Epidermal melanocyte (primary cell): ENCODE results near the gene PDCD1.
"Not testable (repeated sequence)": the region's sequence is repeated elsewhere in the genome, so short reads cannot be mapped to it uniquely, and the experiment has no call there.

Source experiments
- DNase-seq: peaks from one replicate; pipeline ENCODE4 v3.0.0; 2011; ENCODE audit warnings: low spot score; ENCODE audit not compliant: insufficient read length

PDCD1 gene

DNA sequence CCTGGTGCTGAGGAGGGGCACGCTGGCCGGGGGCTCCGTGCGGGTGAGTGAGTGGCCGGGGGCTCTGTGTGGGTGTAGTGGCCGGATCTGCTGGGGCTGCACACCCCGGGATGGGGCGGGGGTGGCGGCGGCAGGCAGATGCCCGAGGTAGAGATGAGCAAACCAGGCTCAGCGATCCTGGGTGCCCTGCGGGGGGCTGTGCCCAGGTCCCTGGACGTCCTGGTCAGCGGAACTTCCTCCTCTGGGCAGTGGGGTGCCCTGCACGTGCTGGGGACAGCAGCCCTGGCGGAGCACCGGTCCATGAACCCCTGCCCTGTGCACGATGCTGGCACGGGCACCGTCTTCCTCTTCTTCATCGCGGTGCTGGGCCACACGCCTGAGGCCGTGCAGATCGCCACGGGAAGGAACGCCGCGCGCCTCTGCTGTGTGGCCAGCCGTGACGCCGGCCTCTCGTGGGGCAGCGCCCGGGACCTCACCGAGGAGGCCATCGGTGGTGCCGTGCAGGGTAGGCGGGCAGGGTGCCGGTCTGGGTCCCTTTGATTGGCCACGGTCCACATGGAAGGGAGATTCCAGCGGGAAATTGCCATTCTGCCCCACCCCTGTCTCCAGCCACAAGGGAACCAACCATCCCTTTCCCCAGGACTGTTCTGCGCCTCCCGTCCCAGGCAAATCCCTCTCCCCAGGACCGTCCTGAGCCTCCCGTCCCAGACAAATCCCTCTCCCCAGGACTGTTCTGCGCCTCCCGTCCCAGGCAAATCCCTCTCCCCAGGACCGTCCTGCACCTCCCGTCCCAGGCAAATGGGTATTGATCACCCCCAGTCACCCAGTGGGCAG is 43.8 kb downstream of the PDCD1 start:
- peak; percentile 13 for DNase-seq

DNA sequence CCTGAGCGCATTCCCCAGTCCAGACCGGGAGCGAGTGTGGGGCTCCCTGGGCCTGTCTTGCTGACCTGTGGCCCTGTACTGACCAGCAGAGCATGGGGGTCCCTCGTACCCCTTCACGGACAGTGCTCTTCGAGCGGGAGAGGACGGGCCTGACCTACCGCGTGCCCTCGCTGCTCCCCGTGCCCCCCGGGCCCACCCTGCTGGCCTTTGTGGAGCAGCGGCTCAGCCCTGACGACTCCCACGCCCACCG is 44.4 kb downstream of the PDCD1 start:
- peak; percentile 9 for DNase-seq

DNA sequence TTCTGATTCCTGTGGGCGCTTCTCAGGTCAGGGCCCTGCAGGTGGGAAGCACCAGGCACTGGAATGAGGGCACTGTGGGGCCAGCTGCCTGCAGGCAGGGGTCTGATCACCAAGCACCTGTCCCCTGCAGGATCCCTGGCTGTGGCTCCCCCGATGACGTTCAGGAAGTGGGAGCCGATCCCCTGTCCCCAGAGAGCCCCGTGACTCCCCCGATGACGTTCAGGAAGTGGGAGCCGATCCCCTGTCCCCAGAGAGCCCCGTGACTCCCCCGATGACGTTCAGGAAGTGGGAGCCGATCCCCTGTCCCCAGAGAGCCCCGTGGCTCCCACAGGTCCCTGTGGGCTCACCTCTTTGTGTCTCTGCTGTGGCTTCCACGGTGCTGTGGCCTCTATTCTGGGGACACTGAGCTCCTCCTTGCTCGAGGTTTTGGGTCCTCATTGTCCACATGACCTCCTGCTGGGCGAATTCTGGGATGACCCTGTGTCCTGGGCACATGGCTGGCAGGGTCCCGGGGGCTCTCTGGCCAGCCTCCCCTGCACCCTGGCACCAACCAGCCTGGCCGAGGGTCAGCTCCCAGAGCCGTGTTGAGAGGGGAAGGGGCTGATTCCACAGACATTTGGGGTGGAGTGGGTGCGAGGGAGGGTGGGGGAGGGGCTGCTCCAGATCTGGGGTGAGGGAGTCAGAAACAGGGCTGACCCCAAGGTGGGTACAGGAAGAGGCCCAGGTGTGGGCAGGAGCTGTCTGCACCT is 44.9 kb downstream of the PDCD1 start:
- no peak for DNase-seq

GRCh38 chr2:241812730-241813643 is 45.7 kb downstream of the PDCD1 start:
- DNase-seq = peak; percentile 15

DNA sequence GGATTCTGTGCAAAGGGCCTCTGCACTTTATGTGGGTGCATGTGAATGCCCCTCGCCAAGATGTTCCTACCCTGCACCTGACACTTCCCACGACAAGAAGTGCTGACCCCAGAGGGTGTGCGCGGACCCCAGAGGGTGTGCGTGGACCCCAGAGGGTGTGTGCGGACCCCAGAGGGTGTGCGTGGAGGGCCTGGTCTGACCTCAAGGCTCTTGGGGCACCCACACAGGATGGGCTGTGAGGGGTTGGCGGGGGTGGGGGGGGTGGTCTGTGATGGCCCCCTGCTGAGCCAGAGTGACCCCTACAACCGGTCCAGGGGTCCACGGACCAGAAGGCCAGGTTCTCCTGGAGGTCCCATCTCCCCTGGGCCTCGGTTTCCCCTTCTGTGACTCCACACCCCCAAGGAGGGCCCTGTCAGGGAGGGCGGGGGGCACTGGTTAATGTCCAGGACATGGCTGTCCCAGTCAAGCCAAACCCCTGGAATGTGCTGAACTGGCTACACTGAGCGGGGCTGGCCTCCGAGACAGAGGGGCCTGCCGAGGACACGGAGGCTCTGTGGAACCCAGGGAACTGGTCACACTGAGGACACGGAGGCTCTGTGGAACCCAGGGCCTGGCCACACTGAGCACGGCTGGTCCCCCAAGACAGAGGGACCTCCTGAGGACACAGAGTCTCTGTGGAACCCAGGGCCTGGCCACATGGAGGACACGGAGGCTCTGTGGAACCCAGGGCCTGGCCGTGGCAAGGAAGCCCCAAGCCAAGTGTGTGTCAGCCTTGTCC is 46.6 kb downstream of the PDCD1 start:
- no peak for DNase-seq

DNA sequence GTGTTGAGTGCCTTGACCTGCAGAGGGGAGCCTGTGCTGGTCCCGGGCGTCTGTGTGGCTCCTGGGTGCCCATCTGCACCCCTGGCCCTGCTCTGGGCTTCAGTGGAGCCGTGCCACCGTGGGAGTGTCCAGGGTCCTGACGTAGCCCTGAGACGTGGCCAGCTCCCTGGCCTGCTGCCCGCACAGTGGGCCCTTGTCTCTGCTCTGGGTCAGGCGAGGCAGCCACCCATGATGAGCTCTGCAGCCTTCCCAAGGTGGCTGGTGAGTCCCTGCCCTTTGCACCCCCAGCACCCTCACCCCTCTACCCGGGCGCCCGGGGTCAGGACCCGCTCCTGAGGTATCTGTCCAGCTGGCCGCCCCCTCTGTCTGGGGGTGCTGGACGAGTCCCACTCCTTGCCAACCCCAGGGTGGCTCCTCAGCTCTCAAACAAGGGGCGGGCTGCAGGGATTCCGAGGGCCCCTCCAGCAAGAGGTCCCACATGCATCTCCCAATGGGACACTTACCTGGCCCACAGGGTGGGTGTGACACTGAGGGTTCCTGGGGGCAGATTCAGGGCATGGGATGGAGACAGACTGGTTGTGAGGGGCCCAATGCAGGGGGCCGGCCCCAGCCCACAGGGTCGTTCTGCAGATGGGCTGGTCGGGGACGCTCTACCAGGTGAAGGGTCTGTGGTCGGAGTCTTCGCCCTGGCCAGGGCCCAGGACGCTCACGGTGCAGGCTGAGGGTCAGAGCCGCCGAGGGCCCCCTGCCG is 47.3 kb downstream of the PDCD1 start:
- DNase-seq = no peak

- DNase-seq = no peak
Observed at GRCh38 chr2:241810307-241811200, 48.1 kb downstream of the PDCD1 start.

- DNase-seq = no peak
Observed at GRCh38 chr2:241809383-241810306, 49.0 kb downstream of the PDCD1 start.

- no peak for DNase-seq
Observed at GRCh38 chr2:241808721-241809382, 49.8 kb downstream of the PDCD1 start, which contains the start of gene NEU4. Gene NEU4 (plus strand): TSS chr2:241809193. CDS start chr2:241814485, 5,292 bp downstream.

DNA sequence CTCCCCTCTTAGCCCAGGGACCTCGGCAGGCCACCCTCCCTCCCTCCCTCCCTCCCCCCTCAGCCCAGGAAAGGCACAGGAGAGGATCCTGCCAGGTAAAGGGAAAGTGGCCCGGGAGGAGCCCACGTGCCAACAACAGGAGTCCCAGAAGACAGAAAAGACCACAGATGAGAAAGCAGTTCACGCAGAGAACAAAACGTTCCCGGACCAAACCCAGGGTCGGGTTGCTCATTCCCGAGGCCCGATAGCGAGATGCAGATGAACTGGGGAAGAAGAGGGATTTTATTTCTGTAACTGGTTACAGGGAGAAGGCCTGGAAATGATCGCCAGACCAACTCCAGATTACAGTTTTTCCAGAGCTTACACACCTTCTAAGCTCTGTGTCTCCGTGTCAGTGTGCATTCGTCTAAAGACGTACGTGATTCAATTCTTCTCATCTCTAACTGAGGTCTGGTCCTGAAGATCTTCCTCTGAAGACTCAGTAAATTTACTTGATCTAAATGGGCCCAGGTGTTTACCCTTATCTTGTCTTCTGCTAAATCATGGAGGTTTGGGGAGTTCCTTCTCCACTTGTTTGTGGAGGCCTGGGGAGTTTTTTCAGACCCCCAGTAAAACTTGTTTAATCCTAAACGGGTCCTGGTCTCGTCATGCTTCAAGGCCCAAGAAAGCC is 50.5 kb downstream of the PDCD1 start:
- DNase-seq = no peak

- DNase-seq = not testable (repeated sequence)
Observed at GRCh38 chr2:241806217-241806616, 52.5 kb downstream of the PDCD1 start.

- no peak for DNase-seq
Observed at GRCh38 chr2:241804326-241805229, 54.1 kb downstream of the PDCD1 start.

DNA sequence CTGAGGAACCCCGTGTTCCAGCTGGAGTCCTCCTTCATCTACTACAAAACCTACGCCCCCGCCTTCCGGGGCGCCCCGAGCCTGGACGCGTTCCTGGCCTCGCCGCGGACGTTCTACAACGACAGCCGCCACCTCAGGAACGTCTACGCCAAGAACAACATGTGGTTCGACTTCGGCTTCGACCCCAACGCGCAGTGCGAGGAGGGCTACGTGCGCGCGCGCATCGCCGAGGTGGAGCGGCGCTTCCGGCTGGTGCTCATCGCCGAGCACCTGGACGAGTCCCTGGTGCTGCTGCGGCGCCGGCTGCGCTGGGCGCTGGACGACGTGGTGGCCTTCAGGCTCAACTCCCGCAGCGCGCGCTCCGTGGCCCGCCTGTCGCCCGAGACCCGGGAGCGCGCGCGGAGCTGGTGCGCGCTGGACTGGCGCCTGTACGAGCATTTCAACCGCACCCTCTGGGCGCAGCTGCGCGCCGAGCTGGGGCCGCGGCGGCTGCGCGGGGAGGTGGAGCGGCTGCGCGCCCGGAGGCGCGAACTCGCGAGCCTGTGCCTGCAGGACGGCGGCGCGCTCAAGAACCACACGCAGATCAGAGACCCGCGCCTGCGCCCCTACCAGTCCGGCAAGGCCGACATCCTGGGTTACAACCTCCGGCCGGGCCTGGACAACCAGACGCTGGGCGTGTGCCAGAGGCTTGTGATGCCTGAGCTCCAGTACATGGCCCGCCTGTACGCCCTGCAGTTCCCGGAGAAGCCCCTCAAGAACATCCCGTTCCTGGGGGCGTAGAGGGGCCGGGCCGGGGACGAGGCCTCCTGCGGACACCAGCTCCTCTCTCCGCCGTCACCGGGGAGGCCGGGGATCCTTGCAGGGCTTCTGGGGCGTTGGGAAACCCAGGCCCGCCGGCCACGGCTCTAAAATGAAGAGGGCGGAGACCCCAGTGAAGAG is 55.0 kb downstream of the PDCD1 start:
- no peak for DNase-seq

- DNase-seq = no peak
Observed at GRCh38 chr2:241802421-241803318, 56.0 kb downstream of the PDCD1 start.
